ENCODE results near the gene SRGAP3.

GRCh38 chr3:8996681-8997121, 252.7 kb downstream of the SRGAP3 start:
- TF ChIP-seq CTCF (IDR thresholded peaks at IDR 0.05) (peak in 1 of 2 donors; percentile 10), POLR2A (IDR thresholded peaks at IDR 0.05) (no peak), EP300 (IDR thresholded peaks at IDR 0.05) (no peak), POLR2AphosphoS5 (IDR thresholded peaks at IDR 0.05) (no peak)
